ENCODE measurements around the gene TMEM184A.

TMEM184A gene

GRCh38 chr7:1578513-1578912 lies 22.5 kb upstream of the TMEM184A start:
- no peak for DNase-seq (ENCODE audit: extremely low spot score)
- ChIA-PET CTCF (interaction anchor here (0.7 to 1.4 kb wide), 11 partner anchors 8 to 891 kb away, joined by 3 to 9 read pairs (median 4); partner anchors contain the start of gene PSMG3), POLR2A (no interaction called here)
- TF ChIP-seq CTCF (IDR thresholded peaks at IDR 0.05; ENCODE audit: control extremely low read depth, extremely low read depth, low read depth, missing control alignments), result no peak

GRCh38 chr7:1576521-1577253 lies 20.7 kb upstream of the TMEM184A start:
- TF ChIP-seq CTCF (IDR thresholded peaks at IDR 0.05; ENCODE audit: control extremely low read depth, extremely low read depth, low read depth, missing control alignments), result no peak
- ChIA-PET CTCF (no interaction called here), POLR2A (no interaction called here)
- no peak for DNase-seq (ENCODE audit: extremely low spot score)

GRCh38 chr7:1575809-1576208 lies 19.8 kb upstream of the TMEM184A start:
- no peak for TF ChIP-seq CTCF (IDR thresholded peaks at IDR 0.05; ENCODE audit: control extremely low read depth, extremely low read depth, low read depth, missing control alignments)
- no peak for DNase-seq (ENCODE audit: extremely low spot score)
- CTCF ChIA-PET, result no interaction called here
- POLR2A ChIA-PET, result no interaction called here

- no peak for DNase-seq (ENCODE audit: extremely low spot score)
- ChIA-PET CTCF (no interaction called here), POLR2A (no interaction called here)
- TF ChIP-seq CTCF (IDR thresholded peaks at IDR 0.05; ENCODE audit: control extremely low read depth, extremely low read depth, low read depth, missing control alignments), result no peak
Measured at GRCh38 chr7:1572111-1572822, 16.3 kb upstream of the TMEM184A start.

GRCh38 chr7:1569833-1570632 lies 14.0 kb upstream of the TMEM184A start, which contains the start of gene PSMG3:
Gene PSMG3 (minus strand): TSS chr7:1570032. CDS start chr7:1569339, 693 bp downstream.
- no peak for TF ChIP-seq CTCF (IDR thresholded peaks at IDR 0.05; ENCODE audit: control extremely low read depth, extremely low read depth, low read depth, missing control alignments)
- CTCF ChIA-PET, result interaction anchor here (1.2 to 1.6 kb wide), 2 partner anchors 9 to 778 kb away, joined by 3 to 5 read pairs; no protein-coding TSS in a partner anchor
- peak; percentile 97 for DNase-seq (ENCODE audit: extremely low spot score)
- POLR2A ChIA-PET, result no interaction called here

GRCh38 chr7:1569440-1569832 lies 13.4 kb upstream of the TMEM184A start:
- DNase-seq (ENCODE audit: extremely low spot score), result no peak
- ChIA-PET POLR2A (no interaction called here), CTCF (interaction anchor here (1.6 kb wide), 1 partner anchor 10 kb away, joined by 5 read pairs; no protein-coding TSS in a partner anchor)
- no peak for TF ChIP-seq CTCF (IDR thresholded peaks at IDR 0.05; ENCODE audit: control extremely low read depth, extremely low read depth, low read depth, missing control alignments)
